Measurements from ENCODE around the gene OTUD4. TPM values are rescaled to one million over a fixed set of nuclear protein-coding genes. Genes with fewer than 3 reads are reported as not detected.
"Not testable (repeated sequence)": the region's sequence is repeated elsewhere in the genome, so short reads cannot be mapped to it uniquely, and the experiment has no call there.

Gene OTUD4
- total and polyA plus RNA-seq, 2 experiments from 2014 or later = 15.7 to 16.1 TPM

- peak; percentile 32 for DNase-seq
- 44 to 55% methylated on average over 2 of the region's 2 CpGs for WGBS, 2 experiments (ENCODE audit: low coverage in 1 of 2, low lambda C conversion rate in 2 of 2, missing lambda C conversion rate in 2 of 2)
These were observed 2.6 kb upstream of the OTUD4 start for GRCh38 chr4:145183023-145183422.

GRCh38 chr4:145182222-145182621 lies 1.8 kb upstream of the OTUD4 start:
- Histone ChIP-seq H3K79me2 (ENCODE audit: insufficient read depth) (peaks cover 24% of the 10 kb centered on the region), H3K4me3 (no peak overlapping the region), H3K9ac (no peak overlapping the region), H3F3A (ENCODE audit: insufficient read depth) (peaks cover 21% of the 10 kb centered on the region), H3K9me2 (ENCODE audit: insufficient read depth) (no peaks in the 10 kb centered on the region), H3K27ac (no peak overlapping the region), H3K4me1 (ENCODE audit: insufficient read depth) (peaks cover 6% of the 10 kb centered on the region), H2AFZ (no peak overlapping the region), H3K9me3 (ENCODE audit: low read depth) (no peaks in the 10 kb centered on the region), H3K27me3 (replicated peaks; ENCODE audit: insufficient read depth) (no peaks in the 10 kb centered on the region), H3K36me3 (ENCODE audit: low read depth) (no peaks in the 10 kb centered on the region), H3K4me2 (ENCODE audit: unreplicated experiment) (no peak overlapping the region), H4K20me1 (ENCODE audit: insufficient read depth) (no peaks in the 10 kb centered on the region)
- 73 to 78% methylated on average over 2 of the region's 2 CpGs for WGBS, 2 experiments (ENCODE audit: low coverage in 1 of 2, low lambda C conversion rate in 2 of 2, missing lambda C conversion rate in 2 of 2)
- DNase-seq = no peak
- no peak for TF ChIP-seq EZH2phosphoT487 (IDR thresholded peaks at IDR 0.05; ENCODE audit: insufficient read depth, low read depth)
- no peak for TF ChIP-seq EZH2 (IDR thresholded peaks at IDR 0.05; ENCODE audit: insufficient read depth, poor library complexity, severe bottlenecking)
- in situ Hi-C loops (cut with MboI) = no loop called here

More at GRCh38 chr4:145183023-145183422, 2.6 kb upstream of the OTUD4 start:
- Histone ChIP-seq H3K27ac (no peak overlapping the region), H2AFZ (no peak overlapping the region), H3K9me3 (ENCODE audit: low read depth) (no peaks in the 10 kb centered on the region), H3K9me2 (ENCODE audit: insufficient read depth) (no peaks in the 10 kb centered on the region), H3K36me3 (ENCODE audit: low read depth) (no peaks in the 10 kb centered on the region), H3F3A (ENCODE audit: insufficient read depth) (peaks cover 13% of the 10 kb centered on the region), H3K4me2 (ENCODE audit: unreplicated experiment) (no peak overlapping the region), H3K4me3 (no peak overlapping the region), H3K79me2 (ENCODE audit: insufficient read depth) (peaks cover 16% of the 10 kb centered on the region), H3K4me1 (ENCODE audit: insufficient read depth) (0 out of 2 replicates have a peak, but pooled peaks cover 5% of the 10 kb centered on the region), H3K27me3 (replicated peaks; ENCODE audit: insufficient read depth) (no peaks in the 10 kb centered on the region), H4K20me1 (ENCODE audit: insufficient read depth) (no peaks in the 10 kb centered on the region), H3K9ac (no peak overlapping the region)
- in situ Hi-C loops (cut with MboI) = no loop called here
- TF ChIP-seq EZH2phosphoT487 (IDR thresholded peaks at IDR 0.05; ENCODE audit: insufficient read depth, low read depth) = no peak
- TF ChIP-seq EZH2 (IDR thresholded peaks at IDR 0.05; ENCODE audit: insufficient read depth, poor library complexity, severe bottlenecking) = no peak

DNA sequence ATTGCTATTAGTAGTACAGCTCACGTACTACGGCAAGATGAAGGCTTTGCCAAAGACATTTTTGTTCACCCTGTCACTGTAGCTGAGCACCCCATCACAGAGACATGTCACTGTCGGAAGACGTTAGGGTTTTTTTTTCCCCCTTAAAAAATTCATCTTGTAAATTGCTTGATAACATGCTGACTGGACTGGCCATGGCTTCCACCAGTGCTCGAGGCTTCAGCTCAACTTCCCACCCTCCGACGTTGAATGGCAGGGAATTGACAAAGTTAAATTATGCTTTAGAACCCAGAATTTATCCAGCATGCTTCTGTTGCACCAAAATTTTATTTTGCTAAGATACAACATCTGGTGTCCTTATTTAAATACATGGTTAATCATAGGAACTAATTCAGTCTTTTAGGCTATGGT lies 707 bp upstream of the OTUD4 start:
- no peak for DNase-seq
- H3K27ac ChIP-seq = peak overlapping the region; percentile 89

GRCh38 chr4:145179861-145180297 lies 510 bp downstream of the OTUD4 start:
- H3K9ac ChIP-seq = peak overlapping the region; percentile 91
- WGBS, 2 experiments (ENCODE audit: low coverage in 1 of 2, low lambda C conversion rate in 2 of 2, missing lambda C conversion rate in 2 of 2) = 0 to 1% methylated on average over 27 to 30 of the region's 57 CpGs
- H3K27me3 ChIP-seq (replicated peaks; ENCODE audit: insufficient read depth); H3K36me3 ChIP-seq (ENCODE audit: low read depth); H3K9me2 ChIP-seq (ENCODE audit: insufficient read depth); H3K9me3 ChIP-seq (ENCODE audit: low read depth); in situ Hi-C loops (cut with MboI); H4K20me1 ChIP-seq (ENCODE audit: insufficient read depth): not testable (repeated sequence)
- H3K4me3 ChIP-seq = peak overlapping the region; percentile 87
- peak overlapping the region; percentile 80 for H2AFZ ChIP-seq
- H3K79me2 ChIP-seq (ENCODE audit: insufficient read depth) = peaks cover 47% of the 10 kb centered on the region
- peak overlapping the region; percentile 98 for H3K4me2 ChIP-seq (ENCODE audit: unreplicated experiment)
- peaks cover 20% of the 10 kb centered on the region for H3K4me1 ChIP-seq (ENCODE audit: insufficient read depth)
- H3K27ac ChIP-seq = peak overlapping the region; percentile 89
- DNase-seq = peak; percentile 72
- H3F3A ChIP-seq (ENCODE audit: insufficient read depth) = peaks cover 30% of the 10 kb centered on the region

More for the DNA sequence above, 707 bp upstream of the OTUD4 start:
- TF ChIP-seq EZH2 (IDR thresholded peaks at IDR 0.05; ENCODE audit: insufficient read depth, poor library complexity, severe bottlenecking) (no peak), EZH2phosphoT487 (IDR thresholded peaks at IDR 0.05; ENCODE audit: insufficient read depth, low read depth) (no peak)
- Histone ChIP-seq H3K4me1 (ENCODE audit: insufficient read depth) (peaks cover 17% of the 10 kb centered on the region), H3K9me3 (ENCODE audit: low read depth) (no peaks in the 10 kb centered on the region), H2AFZ (peak overlapping the region; percentile 96), H3K79me2 (ENCODE audit: insufficient read depth) (peaks cover 35% of the 10 kb centered on the region), H3K27me3 (replicated peaks; ENCODE audit: insufficient read depth) (no peaks in the 10 kb centered on the region), H3K4me3 (peak overlapping the region; percentile 87), H3K36me3 (ENCODE audit: low read depth) (no peaks in the 10 kb centered on the region), H3K4me2 (ENCODE audit: unreplicated experiment) (peak overlapping the region; percentile 83), H3K9ac (peak overlapping the region; percentile 82), H3F3A (ENCODE audit: insufficient read depth) (peaks cover 30% of the 10 kb centered on the region), H4K20me1 (ENCODE audit: insufficient read depth) (no peaks in the 10 kb centered on the region), H3K9me2 (ENCODE audit: insufficient read depth) (no peaks in the 10 kb centered on the region)
- 1 to 3% methylated on average over 7 of the region's 7 CpGs for whole genome bisulfite sequencing, 2 experiments (ENCODE audit: low coverage in 1 of 2, low lambda C conversion rate in 2 of 2, missing lambda C conversion rate in 2 of 2)
- in situ Hi-C loops (cut with MboI) = no loop called here

Measured in GM23248 (cell line).